Right lobe of liver (tissue), 6 donors: ENCODE data around the gene RBM22. TPM values are rescaled to one million over a fixed set of nuclear protein-coding genes. Genes with fewer than 3 reads are reported as not detected.
A peak's percentile ranks its signal among the peaks of the same experiment; 100 is the strongest.
"Not testable (repeated sequence)": the region's sequence is repeated elsewhere in the genome, so short reads cannot be mapped to it uniquely, and the experiment has no call there.

ENCODE experiments used
- ATAC-seq, 4 donors: fragments of 200-7000 bp; cut with Tn5 transposase; one replicate each; pipeline ENCODE4 v1.9.1; 2020; ENCODE audit warnings: mild to moderate bottlenecking in 4 of 4, moderate library complexity in 4 of 4
- DNase-seq, 3 donors: peaks; one replicate each; pipeline ENCODE4 v3.0.0-alpha.2; 2020
- H3K27ac ChIP-seq, 3 donors: fragments of 200-600 bp; one replicate each; pipeline ENCODE4 v1.8.0; 2022
- H3K27me3 ChIP-seq, 2 donors: fragments of 200-600 bp; one replicate each; pipeline ENCODE4 v1.8.0; 2022
- H3K36me3 ChIP-seq, 4 donors: fragments of 200-600 bp; sonication (generic) in 1 of 4; one replicate each; pipeline versions ENCODE4 v1.5.1 to v1.8.0; 2017 to 2022; ENCODE audit warnings: control low read depth in 1 of 4
- H3K4me1 ChIP-seq, 4 donors: fragments of 200-600 bp; sonication (generic) in 1 of 4; one replicate each; pipeline versions ENCODE4 v1.5.1 to v1.8.0; 2017 to 2022; ENCODE audit warnings: control low read depth in 1 of 4
- H3K4me3 ChIP-seq, 3 donors: fragments of 200-600 bp; one replicate each; pipeline ENCODE4 v1.8.0; 2022
- H3K9me3 ChIP-seq, 4 donors: fragments of 200-600 bp; sonication (generic) in 1 of 4; one replicate each; pipeline versions ENCODE4 v1.5.1 to v1.8.0; 2017 to 2022; ENCODE audit warnings: control low read depth in 1 of 4
- POLR2A ChIP-seq: fragments of 450-650 bp; IDR thresholded peaks from one replicate; pipeline ENCODE4 v1.6.1; 2017; ENCODE audit warnings: antibody characterized with exemption, mild to moderate bottlenecking
- WGBS: methylation state at CpG from one replicate; pipeline ENCODE4 v1.1.6; 2018; ENCODE audit warnings: low coverage, low lambda C conversion rate; ENCODE audit not compliant: insufficient coverage; ENCODE audit errors: missing lambda C conversion rate; 5-methylcytosine and 5-hydroxymethylcytosine counted together
- intact Hi-C, 2 donors: fragments of 100-400 bp; cut with DNase I; formaldehyde crosslinking; loops; one replicate each; pipeline versions ENCODE4 v1.11.2 to v1.14.1; 2022
- long read RNA-seq: library from polyadenylated mRNA; unstranded; transcript quantifications from one replicate; pipeline ENCODE4 v2.0.0, GENCODE V29; 2019
- total RNA-seq, 6 experiments: library from RNA; depleted of rRNA in 2 of 6; stranded (reverse); fragments of >200 nt in 2 of 6; fragmentation: NEBNext Ultra II Directional in 3 of 6; extraction: Animal tissue kit (Norgen Biotek cat#: 25700) in 3 of 6; gene quantifications; one replicate each; pipeline versions ENCODE4 v1.1.0 to v1.2.4, GENCODE V29; 2016 to 2023
- TF ChIP-seq, protein P1 (sequence below), 4 donors: fragments of 200-600 bp in 3 of 4; fragments of 450-650 bp in 1 of 4; IDR thresholded peaks; one replicate each; pipeline versions ENCODE4 v1.5.1 to v1.8.0; 2016 to 2022; ENCODE audit warnings: antibody characterized with exemption in 4 of 4, mild to moderate bottlenecking in 2 of 4
- donor health status: DM: no; HTN: yes; CAD: no.
- donor health status: DM: no; HTN: no; CAD: no.
- donor health status: DM: no; HTN: no; CAD: no.
- donor health status: DM: no; HTN: yes; CAD: no.
- donor health status: DM: no; HTN: yes; CAD: no.

RBM22 gene
- 10 to 100 TPM; 12.3 to 19.4 (median 17.7) TPM for total RNA-seq
- long read RNA-seq, partial matches to known transcripts = 0 of 1 reads
- long read RNA-seq, other reads (novel, unspliced or antisense) = 0 of 1 reads

DNA sequence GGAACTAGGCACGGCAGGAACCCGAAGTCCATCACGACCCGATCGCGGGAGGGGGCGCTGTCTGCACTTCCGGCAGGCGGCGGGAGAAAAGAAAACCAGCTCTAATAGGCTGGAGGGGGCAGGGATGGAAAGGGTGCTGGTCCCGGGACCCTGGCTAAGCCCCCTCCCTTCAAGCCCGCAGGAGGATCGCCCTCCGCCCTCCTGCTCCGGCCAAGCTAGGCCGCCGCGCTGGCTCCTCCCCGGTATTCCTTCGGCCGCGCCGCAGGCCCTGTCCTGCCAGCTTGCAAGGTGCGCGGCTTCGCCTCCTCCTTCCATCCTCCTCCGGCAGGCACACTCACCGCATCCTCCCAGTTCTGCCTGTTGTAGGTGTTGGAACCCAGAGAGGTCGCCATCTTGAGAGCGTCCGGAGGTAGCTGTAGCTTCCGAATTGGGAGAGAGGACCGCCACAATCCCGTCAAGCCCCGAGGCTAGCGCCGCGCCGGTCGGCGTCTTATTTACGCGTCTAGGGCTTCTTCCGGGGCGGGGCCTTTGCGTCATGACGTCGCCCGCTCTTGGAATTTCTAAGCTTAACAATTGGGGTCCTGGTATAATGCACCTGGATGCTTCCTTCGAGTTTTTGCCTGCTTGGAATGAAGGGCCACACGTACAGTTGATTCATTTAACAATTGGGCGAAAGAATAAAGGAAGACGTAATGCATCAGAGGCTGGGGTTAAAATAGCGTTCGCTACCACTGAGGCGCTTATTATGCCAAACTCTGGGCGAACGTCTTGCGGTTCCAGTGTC lies at the start of gene RBM22:
RBM22 (minus strand) TSS at position 469 of the 784 bp plus-strand sequence; CDS start at position 392, 77 bp downstream.
- 1% methylated on average over 43 of the region's 59 CpGs for WGBS
- peak; percentile 94 to 95 (median 95) for DNase-seq
- intact Hi-C loops = no loop called here
- Histone ChIP-seq H3K4me1 (peaks cover 0 to 14% (median 4%) of the 10 kb centered on the region in 4 donors), H3K36me3 (peaks cover 0 to 32% (median 19%) of the 10 kb centered on the region in 4 donors), H3K27me3 (no peaks in the 10 kb centered on the region), H3K4me3 (peak within 1 kb of the TSS; percentile 84 to 100 (median 97)), H3K9me3 (no peaks in the 10 kb centered on the region), H3K27ac (peak within 1 kb of the TSS; percentile 92 to 97 (median 95))
- ATAC-seq = peak; percentile 99
- peak; percentile 90 for TF ChIP-seq POLR2A
- TF ChIP-seq, protein P1, sequence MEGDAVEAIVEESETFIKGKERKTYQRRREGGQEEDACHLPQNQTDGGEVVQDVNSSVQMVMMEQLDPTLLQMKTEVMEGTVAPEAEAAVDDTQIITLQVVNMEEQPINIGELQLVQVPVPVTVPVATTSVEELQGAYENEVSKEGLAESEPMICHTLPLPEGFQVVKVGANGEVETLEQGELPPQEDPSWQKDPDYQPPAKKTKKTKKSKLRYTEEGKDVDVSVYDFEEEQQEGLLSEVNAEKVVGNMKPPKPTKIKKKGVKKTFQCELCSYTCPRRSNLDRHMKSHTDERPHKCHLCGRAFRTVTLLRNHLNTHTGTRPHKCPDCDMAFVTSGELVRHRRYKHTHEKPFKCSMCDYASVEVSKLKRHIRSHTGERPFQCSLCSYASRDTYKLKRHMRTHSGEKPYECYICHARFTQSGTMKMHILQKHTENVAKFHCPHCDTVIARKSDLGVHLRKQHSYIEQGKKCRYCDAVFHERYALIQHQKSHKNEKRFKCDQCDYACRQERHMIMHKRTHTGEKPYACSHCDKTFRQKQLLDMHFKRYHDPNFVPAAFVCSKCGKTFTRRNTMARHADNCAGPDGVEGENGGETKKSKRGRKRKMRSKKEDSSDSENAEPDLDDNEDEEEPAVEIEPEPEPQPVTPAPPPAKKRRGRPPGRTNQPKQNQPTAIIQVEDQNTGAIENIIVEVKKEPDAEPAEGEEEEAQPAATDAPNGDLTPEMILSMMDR (IDR thresholded peaks at IDR 0.05) = peak; percentile 36 to 71 (median 64)

DNA sequence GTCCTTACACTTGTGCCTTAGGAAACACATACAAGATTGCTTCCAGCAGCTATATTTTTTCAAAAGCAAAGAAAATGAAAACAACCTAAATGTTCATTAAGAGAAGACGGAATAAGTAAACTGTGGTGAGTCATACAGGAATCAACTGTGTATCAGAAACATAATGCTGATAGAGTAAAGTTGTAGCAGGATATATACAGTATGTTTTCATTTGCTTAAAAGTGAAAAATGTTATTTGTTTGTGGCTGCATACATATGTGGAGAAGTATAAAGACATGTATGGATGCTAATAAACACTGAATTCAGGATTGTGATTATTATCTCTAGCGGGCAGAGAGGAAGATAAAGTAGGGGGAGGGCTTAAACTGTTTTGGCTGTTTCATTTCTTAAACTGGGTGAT lies 49.6 kb upstream of the RBM22 start:
- TF ChIP-seq, protein P1 (IDR thresholded peaks at IDR 0.05) = no peak
- TF ChIP-seq POLR2A = no peak
- H3K27me3 ChIP-seq = no peaks in the 10 kb centered on the region
- no peak overlapping the region for H3K27ac ChIP-seq
- H3K36me3 ChIP-seq = peaks cover 0 to 52% (median 22%) of the 10 kb centered on the region in 4 donors
- WGBS = 70% methylated on average over 2 of the region's 2 CpGs
- intact Hi-C loops = no loop called here
- peaks cover 0 to 10% (median 0%) of the 10 kb centered on the region in 4 donors for H3K4me1 ChIP-seq
- DNase-seq = no peak
- no peak for ATAC-seq
- no peaks in the 10 kb centered on the region for H3K9me3 ChIP-seq
- H3K4me3 ChIP-seq = no peak overlapping the region

DNA sequence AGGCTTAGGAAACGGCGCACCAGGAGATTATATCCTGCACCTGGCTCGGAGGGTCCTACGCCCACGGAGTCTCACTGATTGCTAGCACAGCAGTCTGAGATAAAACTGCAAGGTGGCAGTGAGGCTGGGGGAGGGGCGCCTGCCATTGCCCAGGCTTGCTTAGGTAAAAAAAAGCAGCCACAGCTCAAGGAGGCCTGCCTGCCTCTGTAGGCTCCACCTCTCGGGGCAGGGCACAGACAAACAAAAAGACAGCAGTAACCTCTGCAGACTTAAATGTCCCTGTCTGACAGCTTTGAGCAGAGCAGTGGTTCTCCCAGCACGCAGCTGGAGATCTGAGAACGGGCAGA lies 42.3 kb upstream of the RBM22 start:
- H3K4me3 ChIP-seq, H3K27me3 ChIP-seq, ATAC-seq, H3K36me3 ChIP-seq, intact Hi-C loops, H3K27ac ChIP-seq, H3K9me3 ChIP-seq, H3K4me1 ChIP-seq, DNase-seq: not testable (repeated sequence)
- WGBS = no CpG with 5 or more reads among the region's 9 CpGs

DNA sequence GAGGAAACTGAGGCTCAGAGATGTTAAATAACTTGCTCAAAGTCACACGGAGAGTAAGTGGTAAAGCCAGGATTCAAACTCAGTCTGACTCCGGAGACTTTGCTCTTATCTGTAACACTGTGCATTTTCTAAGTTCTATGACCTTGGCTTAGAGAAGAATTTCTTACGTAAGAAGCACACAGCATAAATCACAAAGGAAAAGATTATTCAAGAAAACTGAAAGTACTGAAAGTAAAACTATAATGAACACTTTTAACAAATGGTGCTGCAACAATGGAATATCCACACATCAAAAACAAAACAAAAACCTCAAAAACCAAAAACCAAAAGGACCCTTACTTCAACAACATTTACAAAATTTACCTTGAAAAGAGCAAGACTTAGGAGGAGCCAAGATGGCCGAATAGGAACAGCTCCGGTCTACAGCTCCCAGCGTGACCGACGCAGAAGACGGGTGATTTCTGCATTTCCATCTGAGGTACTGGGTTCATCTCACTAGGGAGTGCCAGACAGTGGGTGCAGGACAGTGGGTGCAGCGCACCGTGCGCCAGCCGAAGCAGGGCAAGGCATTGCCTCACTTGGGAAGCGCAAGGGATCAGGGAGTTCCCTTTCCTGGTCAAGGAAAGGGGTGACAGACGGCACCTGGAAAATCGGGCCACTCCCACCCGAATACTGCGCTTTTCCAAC lies 41.7 kb upstream of the RBM22 start:
- H3K36me3 ChIP-seq, H3K4me3 ChIP-seq, H3K9me3 ChIP-seq, intact Hi-C loops, H3K27me3 ChIP-seq, H3K27ac ChIP-seq, DNase-seq, H3K4me1 ChIP-seq: not testable (repeated sequence)
- ATAC-seq = peak; percentile 52 to 83 (median 54)
- 55% methylated on average over 6 of the region's 18 CpGs for WGBS

DNA sequence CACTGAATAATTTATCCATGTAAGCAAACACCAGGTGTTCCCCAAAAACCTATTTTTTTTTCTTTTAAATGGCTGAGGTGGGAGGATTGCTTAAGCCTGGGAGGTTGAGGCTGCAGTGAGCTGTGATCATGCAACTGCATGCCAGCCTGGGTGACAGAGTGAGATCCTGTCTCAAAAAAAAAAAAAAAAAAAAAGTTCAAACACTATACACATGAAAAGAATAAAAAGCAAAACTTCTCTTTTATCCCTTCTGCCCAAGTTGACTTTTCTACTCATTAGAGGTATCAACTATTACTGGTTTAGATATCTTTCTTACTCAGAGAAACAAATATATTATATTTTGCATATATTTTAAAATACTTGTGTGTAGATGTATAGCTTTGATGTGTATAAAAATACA lies 40.1 kb upstream of the RBM22 start:
- TF ChIP-seq POLR2A = no peak
- TF ChIP-seq, protein P1 (IDR thresholded peaks at IDR 0.05) = no peak

More for the DNA sequence above, 40.1 kb upstream of the RBM22 start:
- peaks cover 0 to 6% (median 2%) of the 10 kb centered on the region in 4 donors for H3K36me3 ChIP-seq
- no peak overlapping the region for H3K27ac ChIP-seq
- intact Hi-C loops = no loop called here
- no peaks in the 10 kb centered on the region for H3K27me3 ChIP-seq
- no peak for ATAC-seq
- no peak overlapping the region for H3K4me3 ChIP-seq
- peaks cover 0 to 3% (median 0%) of the 10 kb centered on the region in 4 donors for H3K4me1 ChIP-seq
- no peaks in the 10 kb centered on the region for H3K9me3 ChIP-seq
- no peak for DNase-seq
